WTC11 (cell line): ENCODE results near the gene RAPGEF1. TPM values are rescaled to one million over a fixed set of nuclear protein-coding genes. Genes with fewer than 3 reads are reported as not detected.

Experiments
- ATAC-seq: fragments of 200-7000 bp; cut with Tn5 transposase; 2 replicates; pipeline ENCODE4 v1.10.0; 2021; ENCODE audit warnings: mild to moderate bottlenecking, moderate library complexity
- CTCF ChIA-PET: fragments of 300-600 bp; sonication (Branson Sonifier 250); formaldehyde crosslinking; loops from one replicate; lab custom pipeline; 2021; ENCODE audit warnings: antibody characterized with exemption; lab: Charles Lee
- POLR2A ChIA-PET: fragments of 350-600 bp; sonication (Branson Sonifier 250); formaldehyde crosslinking; loops from one replicate; lab custom pipeline; 2021; ENCODE audit warnings: antibody characterized with exemption; lab: Charles Lee
- DNase-seq: peaks from one replicate; pipeline ENCODE4 v3.0.0; 2021; ENCODE audit warnings: low spot score
- H3K27ac Mint-ChIP-seq: 2 replicates; pipeline ENCODE4 v1.8.0; 2021; ENCODE audit warnings: mixed read lengths
- H3K27me3 Mint-ChIP-seq: 2 replicates; pipeline ENCODE4 v1.8.0; 2021; ENCODE audit warnings: low read depth, mild to moderate bottlenecking, moderate library complexity, mixed read lengths
- H3K36me3 Mint-ChIP-seq: 2 replicates; pipeline ENCODE4 v1.8.0; 2021; ENCODE audit warnings: mixed read lengths
- H3K4me1 Mint-ChIP-seq: 2 replicates; pipeline ENCODE4 v1.8.0; 2022; ENCODE audit warnings: mixed read lengths
- H3K4me3 Mint-ChIP-seq: 2 replicates; pipeline ENCODE4 v1.8.0; 2021; ENCODE audit warnings: mild to moderate bottlenecking, moderate library complexity, mixed read lengths
- H3K9me3 Mint-ChIP-seq: 2 replicates; pipeline ENCODE4 v1.8.0; 2021; ENCODE audit warnings: mixed read lengths
- FOXK1 ChIP-seq: sonication (generic); formaldehyde crosslinking; IDR thresholded peaks from 2 replicates; pipeline ENCODE4 v1.8.0; 2022; ENCODE audit warnings: mild to moderate bottlenecking, moderate library complexity, missing genetic modification reagents
- GRHL2 ChIP-seq: fragments of 250-450 bp; sonication (Bioruptor Pico); IDR thresholded peaks from 2 replicates; pipeline ENCODE4 v1.8.0; 2022; ENCODE audit warnings: mild to moderate bottlenecking, moderate library complexity; ENCODE audit not compliant: insufficient replicate concordance, severe bottlenecking
- JAZF1 ChIP-seq: fragments of 250-450 bp; sonication (Bioruptor Pico); IDR thresholded peaks from 2 replicates; pipeline ENCODE4 v1.9.0; 2021; ENCODE audit warnings: moderate library complexity, mild to moderate bottlenecking, inconsistent platforms
- MXD4 ChIP-seq: fragments of 250-450 bp; sonication (Bioruptor Pico); IDR thresholded peaks from 2 replicates; pipeline ENCODE4 v1.8.0; 2021; ENCODE audit warnings: mild to moderate bottlenecking, moderate library complexity, borderline replicate concordance
- SMAD4 ChIP-seq: sonication (generic); formaldehyde crosslinking; IDR thresholded peaks from 2 replicates; pipeline ENCODE4 v1.8.0; 2022; ENCODE audit warnings: mild to moderate bottlenecking, missing genetic modification reagents
- ZNF416 ChIP-seq: fragments of 250-450 bp; sonication (Bioruptor Pico); IDR thresholded peaks from 2 replicates; pipeline ENCODE4 v1.9.0; 2021; ENCODE audit warnings: mild to moderate bottlenecking, inconsistent platforms
- ZNF423 ChIP-seq: fragments of 250-450 bp; sonication (Bioruptor Pico); IDR thresholded peaks from 2 replicates; pipeline ENCODE4 v2.1.2; 2022; ENCODE audit warnings: mild to moderate bottlenecking, moderate library complexity
- total RNA-seq: library from RNA; stranded (reverse); gene quantifications from 3 replicates; pipeline ENCODE4 v1.2.3, GENCODE V29; 2021
- TF ChIP-seq, protein P1 (sequence below): sonication (generic); formaldehyde crosslinking; IDR thresholded peaks from 2 replicates; pipeline ENCODE4 v1.8.0; 2022; ENCODE audit warnings: mild to moderate bottlenecking, missing genetic modification reagents
- TF ChIP-seq, protein P2 (sequence below): sonication (generic); formaldehyde crosslinking; IDR thresholded peaks from 2 replicates; pipeline ENCODE4 v1.8.1; 2023; ENCODE audit warnings: mild to moderate bottlenecking, missing genetic modification reagents, moderate library complexity
- TF ChIP-seq, protein P3 (sequence below): sonication (generic); formaldehyde crosslinking; IDR thresholded peaks from 2 replicates; pipeline ENCODE4 v1.8.1; 2022; ENCODE audit warnings: mild to moderate bottlenecking, moderate library complexity, missing genetic modification reagents
- TF ChIP-seq, protein P4 (sequence below): fragments of 250-450 bp; sonication (Bioruptor Pico); IDR thresholded peaks from 2 replicates; pipeline ENCODE4 v1.9.0; 2021; ENCODE audit warnings: moderate library complexity, mild to moderate bottlenecking, inconsistent platforms, borderline replicate concordance
- TF ChIP-seq, protein P5 (sequence below): sonication (generic); formaldehyde crosslinking; IDR thresholded peaks from 2 replicates; pipeline ENCODE4 v1.8.0; 2022; ENCODE audit warnings: missing genetic modification reagents
- TF ChIP-seq, protein P6 (sequence below): fragments of 250-450 bp; sonication (Bioruptor Pico); IDR thresholded peaks from 2 replicates; pipeline ENCODE4 v1.9.0; 2021; ENCODE audit warnings: mild to moderate bottlenecking, borderline replicate concordance
- TF ChIP-seq, protein P7 (sequence below): sonication (generic); formaldehyde crosslinking; IDR thresholded peaks from 2 replicates; pipeline ENCODE4 v1.8.1; 2023; ENCODE audit warnings: mild to moderate bottlenecking, moderate library complexity, missing genetic modification reagents
- TF ChIP-seq, protein P8 (sequence below): sonication (generic); formaldehyde crosslinking; IDR thresholded peaks from 2 replicates; pipeline ENCODE4 v1.8.1; 2022; ENCODE audit warnings: low read depth, missing genetic modification reagents, borderline replicate concordance
- TF ChIP-seq, protein P9 (sequence below): fragments of 250-450 bp; sonication (Bioruptor Pico); conservative IDR thresholded peaks from 2 replicates; pipeline ENCODE4 v1.9.0; 2021; ENCODE audit warnings: mild to moderate bottlenecking

RAPGEF1 gene
- total RNA-seq, 1 experiment from 2014 or later, result 66.2 TPM

DNA sequence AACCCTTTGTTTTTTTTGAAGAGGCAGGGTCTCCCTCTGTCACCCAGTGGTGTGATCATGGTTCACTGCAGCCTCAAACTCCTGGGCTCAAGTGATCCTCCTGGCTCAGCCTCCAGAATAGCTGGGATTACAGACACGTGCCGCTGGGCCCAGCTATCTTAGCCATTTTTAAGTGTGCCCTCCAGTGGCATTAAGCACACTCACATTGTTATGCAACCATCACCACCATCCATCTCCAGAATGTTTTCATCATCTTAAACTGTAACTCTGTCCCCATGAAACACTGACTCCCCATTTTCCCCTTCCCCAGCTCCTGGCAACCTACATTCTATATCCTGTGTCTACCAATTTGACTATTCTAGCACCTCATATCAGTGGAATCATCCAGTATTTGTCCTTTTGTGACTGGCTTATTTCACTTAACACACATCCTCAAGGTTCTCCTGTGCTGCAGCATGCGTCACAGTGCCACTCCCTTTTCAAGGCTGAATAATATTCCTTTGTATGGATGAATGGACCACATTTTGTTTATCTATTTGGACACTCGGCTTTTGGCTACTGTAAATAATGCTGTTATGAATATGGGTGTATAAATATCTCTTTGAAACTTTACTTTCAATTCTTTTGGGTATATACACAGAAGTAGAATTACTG, 12.5 kb upstream of the RAPGEF1 start (continued):
- TF ChIP-seq, protein P1, sequence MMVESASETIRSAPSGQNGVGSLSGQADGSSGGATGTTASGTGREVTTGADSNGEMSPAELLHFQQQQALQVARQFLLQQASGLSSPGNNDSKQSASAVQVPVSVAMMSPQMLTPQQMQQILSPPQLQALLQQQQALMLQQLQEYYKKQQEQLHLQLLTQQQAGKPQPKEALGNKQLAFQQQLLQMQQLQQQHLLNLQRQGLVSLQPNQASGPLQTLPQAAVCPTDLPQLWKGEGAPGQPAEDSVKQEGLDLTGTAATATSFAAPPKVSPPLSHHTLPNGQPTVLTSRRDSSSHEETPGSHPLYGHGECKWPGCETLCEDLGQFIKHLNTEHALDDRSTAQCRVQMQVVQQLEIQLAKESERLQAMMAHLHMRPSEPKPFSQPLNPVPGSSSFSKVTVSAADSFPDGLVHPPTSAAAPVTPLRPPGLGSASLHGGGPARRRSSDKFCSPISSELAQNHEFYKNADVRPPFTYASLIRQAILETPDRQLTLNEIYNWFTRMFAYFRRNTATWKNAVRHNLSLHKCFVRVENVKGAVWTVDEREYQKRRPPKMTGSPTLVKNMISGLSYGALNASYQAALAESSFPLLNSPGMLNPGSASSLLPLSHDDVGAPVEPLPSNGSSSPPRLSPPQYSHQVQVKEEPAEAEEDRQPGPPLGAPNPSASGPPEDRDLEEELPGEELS, result no peak
- TF ChIP-seq, protein P2, sequence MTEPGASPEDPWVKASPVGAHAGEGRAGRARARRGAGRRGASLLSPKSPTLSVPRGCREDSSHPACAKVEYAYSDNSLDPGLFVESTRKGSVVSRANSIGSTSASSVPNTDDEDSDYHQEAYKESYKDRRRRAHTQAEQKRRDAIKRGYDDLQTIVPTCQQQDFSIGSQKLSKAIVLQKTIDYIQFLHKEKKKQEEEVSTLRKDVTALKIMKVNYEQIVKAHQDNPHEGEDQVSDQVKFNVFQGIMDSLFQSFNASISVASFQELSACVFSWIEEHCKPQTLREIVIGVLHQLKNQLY (CRISPR knock-in tag), result no peak
- TF ChIP-seq, protein P3, sequence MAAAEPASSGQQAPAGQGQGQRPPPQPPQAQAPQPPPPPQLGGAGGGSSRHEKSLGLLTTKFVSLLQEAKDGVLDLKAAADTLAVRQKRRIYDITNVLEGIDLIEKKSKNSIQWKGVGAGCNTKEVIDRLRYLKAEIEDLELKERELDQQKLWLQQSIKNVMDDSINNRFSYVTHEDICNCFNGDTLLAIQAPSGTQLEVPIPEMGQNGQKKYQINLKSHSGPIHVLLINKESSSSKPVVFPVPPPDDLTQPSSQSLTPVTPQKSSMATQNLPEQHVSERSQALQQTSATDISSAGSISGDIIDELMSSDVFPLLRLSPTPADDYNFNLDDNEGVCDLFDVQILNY (CRISPR knock-in tag), result no peak
- TF ChIP-seq MXD4 (CRISPR knock-in tag) (no peak), SMAD4 (no peak), ZNF423 (CRISPR knock-in tag) (no peak)
- TF ChIP-seq, protein P4, sequence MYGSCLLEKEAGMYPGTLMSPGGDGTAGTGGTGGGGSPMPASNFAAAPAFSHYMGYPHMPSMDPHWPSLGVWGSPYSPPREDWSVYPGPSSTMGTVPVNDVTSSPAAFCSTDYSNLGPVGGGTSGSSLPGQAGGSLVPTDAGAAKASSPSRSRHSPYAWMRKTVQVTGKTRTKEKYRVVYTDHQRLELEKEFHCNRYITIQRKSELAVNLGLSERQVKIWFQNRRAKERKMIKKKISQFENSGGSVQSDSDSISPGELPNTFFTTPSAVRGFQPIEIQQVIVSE, result no peak
- TF ChIP-seq, protein P5, sequence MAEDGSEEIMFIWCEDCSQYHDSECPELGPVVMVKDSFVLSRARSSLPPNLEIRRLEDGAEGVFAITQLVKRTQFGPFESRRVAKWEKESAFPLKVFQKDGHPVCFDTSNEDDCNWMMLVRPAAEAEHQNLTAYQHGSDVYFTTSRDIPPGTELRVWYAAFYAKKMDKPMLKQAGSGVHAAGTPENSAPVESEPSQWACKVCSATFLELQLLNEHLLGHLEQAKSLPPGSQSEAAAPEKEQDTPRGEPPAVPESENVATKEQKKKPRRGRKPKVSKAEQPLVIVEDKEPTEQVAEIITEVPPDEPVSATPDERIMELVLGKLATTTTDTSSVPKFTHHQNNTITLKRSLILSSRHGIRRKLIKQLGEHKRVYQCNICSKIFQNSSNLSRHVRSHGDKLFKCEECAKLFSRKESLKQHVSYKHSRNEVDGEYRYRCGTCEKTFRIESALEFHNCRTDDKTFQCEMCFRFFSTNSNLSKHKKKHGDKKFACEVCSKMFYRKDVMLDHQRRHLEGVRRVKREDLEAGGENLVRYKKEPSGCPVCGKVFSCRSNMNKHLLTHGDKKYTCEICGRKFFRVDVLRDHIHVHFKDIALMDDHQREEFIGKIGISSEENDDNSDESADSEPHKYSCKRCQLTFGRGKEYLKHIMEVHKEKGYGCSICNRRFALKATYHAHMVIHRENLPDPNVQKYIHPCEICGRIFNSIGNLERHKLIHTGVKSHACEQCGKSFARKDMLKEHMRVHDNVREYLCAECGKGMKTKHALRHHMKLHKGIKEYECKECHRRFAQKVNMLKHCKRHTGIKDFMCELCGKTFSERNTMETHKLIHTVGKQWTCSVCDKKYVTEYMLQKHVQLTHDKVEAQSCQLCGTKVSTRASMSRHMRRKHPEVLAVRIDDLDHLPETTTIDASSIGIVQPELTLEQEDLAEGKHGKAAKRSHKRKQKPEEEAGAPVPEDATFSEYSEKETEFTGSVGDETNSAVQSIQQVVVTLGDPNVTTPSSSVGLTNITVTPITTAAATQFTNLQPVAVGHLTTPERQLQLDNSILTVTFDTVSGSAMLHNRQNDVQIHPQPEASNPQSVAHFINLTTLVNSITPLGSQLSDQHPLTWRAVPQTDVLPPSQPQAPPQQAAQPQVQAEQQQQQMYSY (CRISPR knock-in tag), result no peak
- TF ChIP-seq, protein P6, sequence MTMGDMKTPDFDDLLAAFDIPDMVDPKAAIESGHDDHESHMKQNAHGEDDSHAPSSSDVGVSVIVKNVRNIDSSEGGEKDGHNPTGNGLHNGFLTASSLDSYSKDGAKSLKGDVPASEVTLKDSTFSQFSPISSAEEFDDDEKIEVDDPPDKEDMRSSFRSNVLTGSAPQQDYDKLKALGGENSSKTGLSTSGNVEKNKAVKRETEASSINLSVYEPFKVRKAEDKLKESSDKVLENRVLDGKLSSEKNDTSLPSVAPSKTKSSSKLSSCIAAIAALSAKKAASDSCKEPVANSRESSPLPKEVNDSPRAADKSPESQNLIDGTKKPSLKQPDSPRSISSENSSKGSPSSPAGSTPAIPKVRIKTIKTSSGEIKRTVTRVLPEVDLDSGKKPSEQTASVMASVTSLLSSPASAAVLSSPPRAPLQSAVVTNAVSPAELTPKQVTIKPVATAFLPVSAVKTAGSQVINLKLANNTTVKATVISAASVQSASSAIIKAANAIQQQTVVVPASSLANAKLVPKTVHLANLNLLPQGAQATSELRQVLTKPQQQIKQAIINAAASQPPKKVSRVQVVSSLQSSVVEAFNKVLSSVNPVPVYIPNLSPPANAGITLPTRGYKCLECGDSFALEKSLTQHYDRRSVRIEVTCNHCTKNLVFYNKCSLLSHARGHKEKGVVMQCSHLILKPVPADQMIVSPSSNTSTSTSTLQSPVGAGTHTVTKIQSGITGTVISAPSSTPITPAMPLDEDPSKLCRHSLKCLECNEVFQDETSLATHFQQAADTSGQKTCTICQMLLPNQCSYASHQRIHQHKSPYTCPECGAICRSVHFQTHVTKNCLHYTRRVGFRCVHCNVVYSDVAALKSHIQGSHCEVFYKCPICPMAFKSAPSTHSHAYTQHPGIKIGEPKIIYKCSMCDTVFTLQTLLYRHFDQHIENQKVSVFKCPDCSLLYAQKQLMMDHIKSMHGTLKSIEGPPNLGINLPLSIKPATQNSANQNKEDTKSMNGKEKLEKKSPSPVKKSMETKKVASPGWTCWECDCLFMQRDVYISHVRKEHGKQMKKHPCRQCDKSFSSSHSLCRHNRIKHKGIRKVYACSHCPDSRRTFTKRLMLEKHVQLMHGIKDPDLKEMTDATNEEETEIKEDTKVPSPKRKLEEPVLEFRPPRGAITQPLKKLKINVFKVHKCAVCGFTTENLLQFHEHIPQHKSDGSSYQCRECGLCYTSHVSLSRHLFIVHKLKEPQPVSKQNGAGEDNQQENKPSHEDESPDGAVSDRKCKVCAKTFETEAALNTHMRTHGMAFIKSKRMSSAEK (CRISPR knock-in tag), result no peak

DNA sequence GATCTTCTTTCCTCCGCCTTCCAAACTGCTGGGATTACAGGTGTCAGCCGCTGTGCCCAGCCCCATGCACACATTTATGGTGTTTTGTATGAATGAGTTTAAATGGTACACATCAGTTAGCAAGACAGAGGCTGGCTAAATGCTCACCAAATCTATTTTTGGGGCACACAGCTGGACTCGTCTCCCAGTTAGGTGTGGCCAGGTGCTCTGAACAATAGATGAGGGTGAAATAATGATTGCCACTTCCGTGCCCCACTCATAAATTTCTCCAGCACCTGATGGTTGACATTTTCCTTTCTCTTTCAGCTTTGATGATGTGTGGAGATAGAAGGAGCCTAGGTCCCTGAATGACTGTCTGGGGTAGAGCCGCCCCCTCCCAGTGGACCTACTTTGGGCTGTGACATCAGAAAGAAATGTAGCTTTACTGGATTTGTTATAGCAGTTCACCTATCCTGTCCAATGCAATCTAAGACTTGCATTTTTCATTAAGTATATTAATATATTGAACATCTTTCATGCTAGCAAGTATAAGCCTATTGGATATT, 8.6 kb upstream of the RAPGEF1 start:
- peaks cover 3% of the 10 kb centered on the region; the same call in 1 of the 2 replicates for H3K27me3 Mint-ChIP-seq
- CTCF ChIA-PET, result interaction anchor here (1.6 kb wide), 1 partner anchor 12 kb away, joined by 4 read pairs; no protein-coding TSS in a partner anchor
- H3K36me3 Mint-ChIP-seq, result no peaks in the 10 kb centered on the region
- DNase-seq (no peak), ATAC-seq (no peak)
- POLR2A ChIA-PET, result no interaction called here
- peaks cover 13% of the 10 kb centered on the region for H3K9me3 Mint-ChIP-seq
- H3K27ac Mint-ChIP-seq, result no peak overlapping the region
- no peaks in the 10 kb centered on the region for H3K4me1 Mint-ChIP-seq
- no peak overlapping the region for H3K4me3 Mint-ChIP-seq
- TF ChIP-seq FOXK1, result no peak
- TF ChIP-seq, protein P7, sequence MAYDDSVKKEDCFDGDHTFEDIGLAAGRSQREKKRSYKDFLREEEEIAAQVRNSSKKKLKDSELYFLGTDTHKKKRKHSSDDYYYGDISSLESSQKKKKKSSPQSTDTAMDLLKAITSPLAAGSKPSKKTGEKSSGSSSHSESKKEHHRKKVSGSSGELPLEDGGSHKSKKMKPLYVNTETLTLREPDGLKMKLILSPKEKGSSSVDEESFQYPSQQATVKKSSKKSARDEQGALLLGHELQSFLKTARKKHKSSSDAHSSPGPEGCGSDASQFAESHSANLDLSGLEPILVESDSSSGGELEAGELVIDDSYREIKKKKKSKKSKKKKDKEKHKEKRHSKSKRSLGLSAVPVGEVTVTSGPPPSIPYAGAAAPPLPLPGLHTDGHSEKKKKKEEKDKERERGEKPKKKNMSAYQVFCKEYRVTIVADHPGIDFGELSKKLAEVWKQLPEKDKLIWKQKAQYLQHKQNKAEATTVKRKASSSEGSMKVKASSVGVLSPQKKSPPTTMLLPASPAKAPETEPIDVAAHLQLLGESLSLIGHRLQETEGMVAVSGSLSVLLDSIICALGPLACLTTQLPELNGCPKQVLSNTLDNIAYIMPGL, result no peak
- no peak for TF ChIP-seq ZNF416 (CRISPR knock-in tag)
- no peak for TF ChIP-seq GRHL2 (CRISPR knock-in tag)
- no peak for TF ChIP-seq JAZF1 (CRISPR knock-in tag)
- TF ChIP-seq, protein P8, sequence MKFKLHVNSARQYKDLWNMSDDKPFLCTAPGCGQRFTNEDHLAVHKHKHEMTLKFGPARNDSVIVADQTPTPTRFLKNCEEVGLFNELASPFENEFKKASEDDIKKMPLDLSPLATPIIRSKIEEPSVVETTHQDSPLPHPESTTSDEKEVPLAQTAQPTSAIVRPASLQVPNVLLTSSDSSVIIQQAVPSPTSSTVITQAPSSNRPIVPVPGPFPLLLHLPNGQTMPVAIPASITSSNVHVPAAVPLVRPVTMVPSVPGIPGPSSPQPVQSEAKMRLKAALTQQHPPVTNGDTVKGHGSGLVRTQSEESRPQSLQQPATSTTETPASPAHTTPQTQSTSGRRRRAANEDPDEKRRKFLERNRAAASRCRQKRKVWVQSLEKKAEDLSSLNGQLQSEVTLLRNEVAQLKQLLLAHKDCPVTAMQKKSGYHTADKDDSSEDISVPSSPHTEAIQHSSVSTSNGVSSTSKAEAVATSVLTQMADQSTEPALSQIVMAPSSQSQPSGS (CRISPR knock-in tag), result no peak
- TF ChIP-seq, protein P9, sequence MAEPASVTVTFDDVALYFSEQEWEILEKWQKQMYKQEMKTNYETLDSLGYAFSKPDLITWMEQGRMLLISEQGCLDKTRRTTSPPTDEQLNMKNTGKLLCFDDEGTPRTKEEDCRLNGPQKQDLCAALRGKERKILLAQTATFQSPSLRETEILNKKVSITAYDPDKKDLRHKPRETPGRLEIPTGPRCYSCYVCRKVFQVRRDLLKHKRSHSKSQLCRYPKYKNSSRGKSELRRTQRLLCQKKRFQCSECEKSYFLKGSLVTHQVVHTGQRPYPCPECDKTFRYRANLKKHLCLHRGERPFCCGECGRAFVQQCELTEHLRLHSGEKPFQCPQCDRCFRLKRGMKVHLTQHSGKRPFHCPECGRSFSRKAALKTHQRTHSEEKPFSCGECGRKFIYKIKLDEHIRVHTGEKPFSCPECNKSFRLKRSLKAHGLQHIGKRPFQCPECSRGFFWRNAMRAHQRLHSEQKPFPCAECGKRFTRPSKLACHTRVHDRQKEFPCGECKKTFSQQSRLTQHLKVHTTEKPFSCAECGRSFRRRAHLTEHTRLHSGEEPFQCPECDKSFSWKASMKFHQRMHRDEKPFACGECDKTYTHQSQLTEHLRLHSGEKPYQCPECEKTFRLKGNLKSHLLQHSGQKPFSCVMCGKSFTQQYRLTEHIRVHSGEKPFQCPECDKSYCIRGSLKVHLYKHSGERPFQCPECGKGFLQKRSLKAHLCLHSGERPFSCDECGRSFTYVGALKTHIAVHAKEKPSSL, result no peak
